NCI-H146 treated with DMSO at 0.1 percent for 48 hours (cell line): Measurements from ENCODE around the gene SPOCD1.
A peak's percentile ranks its signal among the peaks of the same experiment; 100 is the strongest.

Source experiments
- DNase-seq: peaks from one replicate; lab custom pipeline; 2025; ENCODE audit not compliant: unreplicated experiment; lab: John Stamatoyannopoulos, UW

SPOCD1 gene

DNA sequence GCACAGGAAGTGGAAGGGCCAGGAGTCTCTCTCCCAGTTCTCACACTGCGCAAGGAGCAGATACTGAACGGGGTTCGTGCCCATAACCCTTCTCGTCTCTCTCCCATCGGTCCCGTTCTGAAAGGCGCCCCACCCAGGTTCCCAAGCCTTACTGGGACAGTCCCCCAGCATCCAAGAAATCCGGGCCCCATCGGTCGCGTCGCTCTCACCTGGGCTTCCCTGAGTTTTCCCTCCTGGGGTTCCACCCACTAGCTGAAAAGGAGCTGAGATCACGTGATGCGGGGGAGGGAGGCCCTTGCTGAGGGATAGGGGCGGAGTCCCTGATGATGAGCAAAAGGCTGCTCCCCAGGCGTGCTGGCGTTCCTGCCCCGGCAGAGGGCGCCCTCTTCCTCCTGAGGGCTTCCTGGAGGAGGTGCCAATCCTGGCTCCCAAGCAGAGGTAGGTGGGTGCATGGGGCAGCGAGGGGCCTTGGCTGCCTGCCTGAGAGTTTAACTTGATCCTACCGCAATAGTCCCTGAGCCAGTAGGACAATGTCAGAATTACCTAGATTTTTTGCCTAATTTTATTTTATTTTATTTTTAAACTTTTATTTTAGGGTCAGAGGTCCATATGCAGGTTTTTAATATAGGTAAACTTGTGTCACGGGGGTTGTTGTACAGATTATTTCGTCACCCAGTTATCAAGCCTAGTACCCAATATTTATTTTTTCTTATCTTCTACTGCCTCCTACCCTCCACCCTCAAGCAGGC is at the start of gene SPOCD1:
SPOCD1 (minus strand) TSS at position 271 of the 749 bp plus-strand sequence. CDS start 689 bp downstream, outside the sequence.
- peak; percentile 8 for DNase-seq

DNA sequence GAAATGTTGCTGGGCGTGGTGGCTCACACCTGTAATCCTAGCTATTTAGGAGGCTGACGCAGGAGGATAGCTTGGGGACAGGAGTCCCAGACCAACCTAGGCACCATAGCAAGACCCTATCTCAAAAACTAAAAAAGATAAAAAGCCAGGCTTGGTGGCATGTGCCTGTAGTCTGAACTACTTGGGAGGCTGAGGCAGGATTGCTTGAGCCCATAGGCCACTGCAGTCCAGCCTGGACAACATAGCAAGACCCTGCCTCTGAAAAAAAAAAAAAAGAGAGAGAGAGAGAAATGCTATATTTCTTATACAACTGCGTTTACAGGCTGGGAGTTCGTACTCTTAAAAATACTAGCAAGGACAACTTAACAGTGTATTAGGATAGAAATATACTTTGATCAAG is 46.2 kb upstream of the SPOCD1 start:
- no peak for DNase-seq

DNA sequence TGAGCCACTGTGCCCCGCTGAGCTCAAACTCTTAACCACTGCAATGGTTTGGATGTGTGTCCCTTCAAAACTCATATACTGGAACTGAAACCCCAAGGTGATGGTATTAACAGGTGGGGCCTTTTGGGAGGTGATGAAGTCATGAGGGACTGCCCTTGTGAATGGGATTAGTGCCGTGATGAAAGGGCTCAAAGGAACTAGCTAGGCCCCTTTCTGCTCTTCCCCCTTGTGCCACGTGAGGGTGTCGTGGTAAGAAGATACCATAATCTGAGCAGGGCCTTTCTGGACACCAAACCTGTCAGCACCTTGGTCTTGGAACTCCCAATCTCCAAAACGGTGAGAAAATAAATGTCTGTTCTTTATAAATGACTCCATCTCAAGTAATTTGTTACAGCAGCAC is 45.5 kb upstream of the SPOCD1 start:
- no peak for DNase-seq

DNA sequence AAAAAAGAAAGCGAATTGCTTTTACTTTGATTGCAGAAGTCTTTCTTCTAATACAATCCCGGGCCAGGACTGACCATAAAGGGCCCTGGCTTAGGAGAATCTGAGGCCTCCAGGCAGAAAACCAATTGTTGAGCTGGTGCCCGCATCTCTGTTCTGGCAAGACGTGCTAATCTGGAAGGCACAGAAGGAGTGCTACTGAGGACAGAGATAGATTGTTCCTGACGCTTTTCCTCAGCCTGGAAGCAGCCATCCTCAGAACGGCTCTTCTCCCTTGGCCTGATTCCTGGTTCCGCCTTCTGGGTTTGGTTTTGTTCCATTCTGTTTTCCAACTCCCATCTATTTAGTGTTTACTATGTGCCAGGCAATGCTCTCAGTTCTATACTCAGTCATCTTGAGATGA is 44.8 kb upstream of the SPOCD1 start:
- no peak for DNase-seq

DNA sequence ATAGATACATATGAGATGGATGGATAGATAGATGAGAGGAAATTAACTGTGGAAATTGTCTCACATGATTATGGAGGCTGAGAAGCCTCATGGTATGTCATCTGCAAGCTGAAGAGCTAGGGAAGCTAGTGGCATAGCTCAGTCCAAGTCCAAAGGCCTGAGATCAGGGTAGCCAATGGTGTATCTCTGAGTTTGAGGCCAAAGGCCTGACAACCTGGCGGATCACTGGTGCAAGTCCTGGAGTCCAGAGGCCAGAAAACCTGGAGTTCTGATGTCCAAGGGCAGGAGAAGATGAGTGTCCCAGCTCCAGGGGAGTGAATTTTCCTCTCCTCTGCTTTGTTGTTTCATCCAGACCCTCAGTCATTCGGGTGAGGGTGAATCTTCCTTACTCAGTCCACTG is 43.9 kb upstream of the SPOCD1 start:
- no peak for DNase-seq

DNA sequence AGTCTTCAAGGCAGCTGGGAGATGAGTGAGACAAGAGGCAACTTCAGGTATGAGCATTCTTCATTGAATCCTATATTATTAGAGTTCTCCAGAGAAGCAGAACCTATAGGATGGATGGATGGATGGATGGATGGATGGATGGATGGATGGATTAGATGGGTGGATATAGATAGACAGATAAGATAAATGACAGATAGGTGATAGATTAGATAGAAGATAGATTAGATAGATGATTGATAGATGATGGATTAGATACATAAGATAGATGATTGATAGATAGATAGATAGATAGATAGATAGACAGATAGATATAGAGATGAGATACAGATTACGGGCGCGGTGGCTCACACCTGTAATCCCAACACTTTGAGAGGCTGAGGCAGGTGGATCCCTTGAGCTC is 43.2 kb upstream of the SPOCD1 start:
- DNase-seq, result no peak

DNA sequence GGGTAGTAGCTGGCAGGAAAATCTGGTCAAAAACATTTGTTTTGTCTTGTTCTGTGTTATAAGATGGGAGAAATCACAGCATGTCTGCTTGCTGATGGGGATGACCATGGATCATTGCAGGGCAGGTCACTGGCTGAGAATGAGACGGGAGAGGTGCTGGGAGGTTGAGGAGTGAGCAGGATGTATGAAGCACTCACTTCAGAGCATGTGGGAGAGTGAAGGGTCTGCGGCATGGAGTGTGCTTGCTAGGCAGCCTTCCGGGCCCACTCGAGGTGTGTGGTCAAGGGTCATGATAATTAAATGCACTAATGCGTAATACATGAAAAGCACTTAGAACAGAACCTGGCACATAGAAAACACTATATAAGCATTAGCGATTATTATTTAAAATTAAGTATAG is 42.0 kb upstream of the SPOCD1 start:
- no peak for DNase-seq

DNA sequence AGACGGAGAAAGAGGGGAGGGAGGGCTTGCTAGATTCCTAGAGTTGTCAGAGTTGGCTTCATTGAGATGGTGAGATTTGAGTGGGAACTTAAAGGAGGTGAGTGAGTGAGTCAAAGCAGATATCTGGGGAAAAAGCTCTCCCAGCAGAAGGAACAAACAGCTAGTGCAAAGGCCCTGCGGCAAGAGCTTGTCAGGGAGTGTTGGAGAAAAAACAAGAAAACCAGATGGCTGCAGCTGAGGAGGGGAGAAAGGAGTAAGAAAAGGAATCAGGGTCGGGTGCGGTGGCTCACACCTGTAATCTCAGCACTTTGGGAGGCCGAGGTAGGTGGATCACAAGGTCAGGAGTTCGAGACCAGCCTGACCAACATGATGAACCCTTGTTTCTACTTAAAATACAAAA is 40.3 kb upstream of the SPOCD1 start:
- no peak for DNase-seq

DNA sequence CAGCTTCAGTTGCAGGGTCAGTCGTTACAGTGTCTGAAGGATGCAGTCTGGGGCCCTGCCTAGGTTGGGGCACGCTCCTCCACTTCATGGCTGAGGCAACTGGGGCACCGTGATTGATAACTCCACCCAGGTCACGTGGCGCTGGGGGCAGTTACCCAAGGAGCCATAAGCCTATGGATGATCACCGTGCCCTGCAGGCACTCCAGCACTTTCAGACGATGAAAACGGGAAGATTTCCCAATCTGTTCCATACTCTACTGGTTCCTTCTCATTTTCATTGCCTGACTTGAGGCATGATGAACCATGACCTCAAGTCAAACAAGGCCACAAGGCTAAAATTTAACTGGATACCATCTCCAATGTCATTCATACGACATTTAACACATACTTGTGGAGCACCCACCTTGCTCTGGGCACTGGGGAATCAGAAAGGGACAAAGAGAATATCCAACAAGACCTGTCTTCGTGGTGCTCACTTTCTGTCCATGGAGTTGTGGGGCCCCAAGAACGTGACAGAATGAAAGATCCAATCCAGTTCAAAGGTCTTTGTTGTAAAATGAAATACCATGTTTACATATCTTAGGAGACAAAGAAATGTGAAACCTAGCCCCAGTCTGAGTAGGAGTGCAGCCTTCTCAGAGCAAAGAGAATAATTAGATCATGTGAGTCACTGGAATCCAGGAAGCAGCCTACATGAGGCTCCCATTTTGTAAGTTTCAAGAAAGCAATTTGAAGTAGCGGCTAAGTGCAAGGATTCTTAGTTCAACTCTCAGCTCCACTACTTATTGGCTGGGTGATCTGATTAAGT is 39.4 kb upstream of the SPOCD1 start:
- no peak for DNase-seq

DNA sequence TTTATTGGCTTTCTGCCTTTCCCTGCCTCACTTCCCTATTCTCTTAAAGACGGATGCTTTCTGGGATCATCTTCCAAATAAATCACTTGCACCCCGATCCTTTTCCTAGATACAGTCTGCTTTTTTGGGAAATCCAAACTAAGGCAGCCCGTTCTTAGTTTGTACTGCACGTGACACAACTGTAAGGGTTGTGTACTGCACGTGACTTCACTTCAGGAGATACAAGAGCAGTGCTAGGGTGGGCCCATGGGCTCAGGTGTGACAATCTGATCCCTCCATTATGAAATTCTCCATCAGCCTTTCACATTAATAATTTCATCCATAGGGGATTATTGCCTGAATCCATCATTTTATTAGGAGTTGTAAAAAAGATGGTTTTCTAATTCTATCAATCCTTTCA is 33.8 kb upstream of the SPOCD1 start:
- DNase-seq, result no peak

DNA sequence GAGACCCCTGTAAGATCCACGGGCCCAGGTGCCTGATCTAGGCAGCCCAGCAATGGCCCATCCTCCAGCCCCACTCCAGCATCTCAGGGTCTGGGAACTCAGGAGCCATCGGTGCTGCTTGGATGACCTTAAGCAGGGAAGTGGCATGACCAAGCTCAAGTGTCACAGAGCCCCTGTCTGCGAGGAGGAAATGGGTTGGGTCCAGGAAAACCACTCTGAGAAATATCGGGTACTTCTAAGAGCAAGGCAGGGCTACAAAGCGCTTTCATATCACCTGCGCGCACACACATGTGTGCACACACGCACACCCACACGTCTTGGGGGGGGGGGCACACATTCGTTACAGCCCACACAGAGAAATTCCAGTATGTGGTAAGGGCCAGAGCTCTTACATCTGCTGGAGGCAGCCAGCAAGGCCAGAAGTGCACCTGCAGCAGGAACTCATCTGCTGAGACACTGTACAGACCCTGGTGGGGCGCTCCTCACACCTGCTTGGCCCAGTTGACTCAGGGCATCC is 32.6 kb upstream of the SPOCD1 start:
- no peak for DNase-seq

DNA sequence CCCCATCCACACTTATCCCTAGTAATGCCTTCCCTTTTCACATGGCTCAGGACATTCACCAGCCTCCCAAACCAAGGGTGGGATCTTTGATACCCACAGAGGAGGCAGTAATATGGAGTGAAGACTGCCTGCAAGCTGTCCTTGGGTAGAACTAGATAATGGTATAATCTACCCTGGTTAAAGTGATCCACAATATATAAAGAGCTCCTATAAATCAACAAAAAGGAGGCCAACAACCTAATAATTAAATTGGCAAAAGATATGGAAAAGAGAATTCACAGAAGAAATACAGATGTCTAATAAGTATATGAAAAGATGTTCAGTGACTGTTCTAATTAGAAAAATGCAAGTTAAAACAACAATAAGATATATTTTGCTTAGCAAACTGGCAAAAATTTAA is 30.7 kb upstream of the SPOCD1 start:
- no peak for DNase-seq

DNA sequence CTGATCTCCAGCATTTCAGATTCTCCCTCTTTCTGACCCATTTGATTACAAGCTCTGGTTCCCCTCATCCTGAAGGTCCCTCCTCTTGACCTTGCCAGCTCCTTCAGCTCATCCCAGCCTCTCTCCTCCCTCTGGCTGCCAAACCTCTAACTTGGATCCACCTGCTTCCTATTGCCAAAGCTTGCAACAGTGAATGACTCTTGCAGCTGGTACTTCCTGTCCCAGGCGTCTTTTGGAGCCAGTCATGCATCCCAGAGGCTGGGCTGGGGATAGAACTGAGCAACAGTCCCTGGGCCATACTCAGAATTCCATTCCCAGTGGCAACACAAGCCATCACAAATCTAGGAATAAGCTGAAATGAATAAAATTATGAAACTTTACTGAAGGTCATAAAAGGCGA is 27.7 kb upstream of the SPOCD1 start:
- DNase-seq, result no peak

DNA sequence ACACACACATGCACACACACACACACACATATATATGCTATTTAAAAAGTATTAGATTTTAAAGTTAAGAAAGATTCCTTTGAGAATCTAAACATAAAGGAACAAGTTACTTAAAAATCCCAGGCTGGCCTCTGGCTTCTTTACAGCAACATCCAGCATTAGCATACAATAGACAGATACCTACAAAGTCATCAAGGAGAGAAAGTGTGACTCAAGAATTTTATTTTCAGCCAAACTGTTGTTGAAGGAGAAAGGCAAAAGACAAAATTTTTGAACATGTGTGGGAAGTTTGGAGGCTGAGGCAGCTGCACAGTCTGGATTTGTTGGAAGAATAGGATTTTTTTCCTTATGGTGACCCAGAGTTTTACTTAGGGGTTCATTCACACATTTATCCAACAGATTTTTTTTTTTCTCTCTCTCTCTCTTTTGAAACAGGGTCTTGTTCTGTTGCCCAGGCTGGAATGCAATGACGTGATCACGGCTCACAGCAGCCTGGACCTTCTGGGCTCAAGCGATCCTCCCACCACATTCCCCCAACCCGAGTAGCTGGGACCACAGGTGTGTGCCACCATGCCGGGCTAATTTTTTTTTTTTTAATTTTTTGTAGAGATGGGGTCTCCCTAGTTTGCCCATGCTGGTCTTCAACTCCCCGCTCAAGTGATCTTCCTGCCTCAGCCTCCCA is 24.0 kb upstream of the SPOCD1 start:
- no peak for DNase-seq

DNA sequence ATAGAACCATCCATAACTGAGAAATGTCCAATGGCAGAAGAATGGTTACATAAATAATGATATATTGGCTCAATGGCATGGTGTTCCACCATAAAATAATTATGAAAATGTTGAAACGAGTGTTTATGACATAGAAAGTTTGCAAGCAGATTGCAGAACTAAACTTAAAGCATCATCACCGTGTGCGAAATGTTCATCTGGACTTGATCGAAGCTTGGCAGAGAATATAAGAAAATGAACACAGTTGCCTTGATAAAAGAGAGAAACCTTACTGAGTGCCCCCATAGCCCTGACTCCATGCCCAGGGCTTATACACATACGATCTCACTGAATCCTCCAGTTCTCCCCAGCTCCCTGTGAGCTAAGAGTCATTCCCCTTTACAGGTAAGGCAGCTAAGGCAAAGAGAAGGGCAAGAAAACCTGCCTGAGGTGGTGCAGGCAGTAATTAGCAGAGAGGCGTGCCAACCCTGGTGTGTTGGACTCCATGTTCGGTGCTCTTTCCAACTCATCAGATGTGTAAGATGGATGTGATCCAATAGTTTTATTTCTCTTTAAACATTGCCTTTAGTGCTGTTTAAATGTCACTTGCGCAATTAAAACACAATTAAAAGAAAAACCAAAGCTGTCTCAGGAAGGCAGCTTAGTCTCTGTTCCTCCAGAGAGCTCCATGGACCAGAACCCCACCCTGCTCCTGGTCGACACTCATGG is 21.8 kb upstream of the SPOCD1 start:
- no peak for DNase-seq

DNA sequence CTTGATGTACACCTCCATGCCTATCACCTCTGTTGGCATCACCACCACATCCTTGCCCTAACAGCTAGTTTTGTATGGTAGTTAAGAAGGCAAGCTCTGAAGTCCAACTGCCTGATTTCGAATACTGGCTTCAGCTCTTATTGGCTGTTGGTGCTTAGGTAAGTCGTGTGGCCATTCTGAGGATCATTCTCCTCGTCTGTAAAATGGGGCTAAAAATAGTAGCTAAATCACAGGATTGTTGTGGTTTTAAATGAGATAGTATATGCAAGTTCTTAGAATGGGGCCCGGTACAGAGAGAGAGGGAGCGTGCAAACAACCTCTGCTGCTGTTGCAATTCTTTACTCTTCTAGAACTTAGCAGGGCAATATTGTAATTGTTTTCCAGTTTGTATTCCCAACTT is 20.8 kb upstream of the SPOCD1 start:
- no peak for DNase-seq

DNA sequence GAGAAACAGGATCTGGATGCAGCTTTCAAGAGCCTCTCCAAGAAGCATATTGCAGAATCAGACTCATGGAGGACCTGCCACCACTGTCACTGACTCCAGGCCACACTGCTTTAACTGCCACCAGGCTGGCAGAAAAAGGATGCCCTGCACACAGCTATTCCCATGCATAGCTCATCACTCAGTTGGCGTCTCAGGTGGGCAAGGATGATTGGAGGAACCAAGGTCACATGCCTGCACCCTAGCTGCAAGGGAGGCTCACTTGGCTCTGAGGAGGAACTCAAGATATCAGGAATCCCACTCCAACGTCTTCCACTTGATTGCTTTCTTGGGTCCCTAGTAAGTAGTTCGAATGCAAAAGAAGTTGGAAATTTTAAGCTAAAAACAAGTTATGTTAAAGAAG is 19.6 kb upstream of the SPOCD1 start:
- DNase-seq, result no peak

DNA sequence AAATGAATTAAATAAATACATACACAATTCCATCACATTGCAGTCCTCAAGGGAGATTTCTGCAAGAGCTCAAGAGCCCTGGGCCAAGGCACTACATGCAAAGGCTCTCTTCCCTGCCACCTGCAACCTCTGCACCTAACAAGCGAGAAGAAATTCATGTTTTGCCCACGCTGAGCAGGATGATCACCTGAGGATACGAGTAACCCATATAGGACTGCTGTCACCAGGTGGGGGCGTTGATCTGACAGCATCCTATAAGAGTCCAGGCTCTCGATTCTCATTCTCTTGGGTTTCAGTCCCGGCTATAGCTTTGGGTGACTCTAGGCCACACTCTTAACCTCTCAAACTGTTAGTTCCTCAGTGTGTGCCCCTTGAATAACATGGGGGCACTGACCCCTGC is 18.7 kb upstream of the SPOCD1 start:
- no peak for DNase-seq

DNA sequence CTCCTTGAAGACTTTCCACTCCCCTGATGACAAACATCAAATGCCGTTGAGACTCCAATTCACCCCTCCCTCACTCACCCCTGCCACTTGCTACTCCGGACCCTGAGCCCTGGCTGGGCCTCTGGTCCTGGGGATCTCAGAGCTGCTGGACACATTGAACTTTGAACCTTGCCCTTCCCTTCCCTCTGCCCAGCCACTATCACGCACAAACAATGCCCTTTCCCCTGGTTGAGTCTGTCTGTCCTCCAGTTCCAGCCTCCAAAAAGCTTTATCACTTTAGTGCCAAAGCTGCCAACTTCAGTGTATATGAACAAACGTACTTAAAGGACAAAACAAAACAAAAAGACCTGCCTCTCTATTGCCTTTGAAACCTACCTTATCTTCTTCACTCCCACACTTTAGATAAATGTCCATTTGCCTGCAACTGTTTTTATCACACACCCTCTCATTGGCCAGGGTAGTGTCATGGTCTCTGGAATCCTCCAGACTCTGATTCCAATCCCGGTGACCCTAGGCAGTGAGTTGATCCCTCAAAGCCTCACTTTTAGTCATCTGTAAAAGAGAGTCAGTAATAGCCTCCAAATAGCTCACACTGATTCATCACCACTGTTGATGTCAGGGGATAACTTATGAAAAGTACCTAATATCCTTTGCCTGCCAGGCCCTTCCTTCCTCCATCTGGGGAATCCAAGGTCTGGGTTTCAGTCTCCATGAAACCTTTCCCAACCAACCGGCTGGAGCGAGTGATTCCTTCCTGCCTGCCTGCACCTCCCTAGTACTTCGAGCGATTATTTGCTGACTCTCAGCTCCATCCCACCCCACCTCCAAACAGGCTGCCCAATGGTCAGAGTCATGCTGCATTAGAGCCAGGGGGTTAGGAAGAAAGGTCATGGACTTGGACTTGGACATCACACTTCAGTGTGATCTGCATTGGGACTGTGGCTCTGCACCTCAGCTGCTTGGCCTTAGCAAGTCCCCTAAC is 15.9 kb upstream of the SPOCD1 start:
- no peak for DNase-seq

DNA sequence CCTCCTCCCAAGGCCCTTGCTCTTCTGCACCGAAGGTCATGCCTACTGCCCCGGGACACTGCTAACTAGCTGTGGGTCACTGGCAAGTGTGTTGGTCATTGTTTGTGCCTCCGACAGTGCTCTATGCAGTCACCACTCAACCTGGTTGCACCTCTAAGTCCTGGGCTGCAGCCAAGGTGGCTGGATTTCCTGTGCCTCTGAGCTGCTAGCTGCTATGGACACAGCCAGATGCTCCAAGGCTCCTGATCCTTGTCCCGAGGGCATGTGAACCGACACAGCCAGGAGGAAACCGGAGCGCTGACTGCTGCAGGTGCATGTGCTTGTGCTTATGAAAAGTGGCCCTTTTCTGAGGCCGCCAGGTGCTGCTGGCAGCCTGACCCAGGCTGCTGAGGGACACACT is 14.7 kb upstream of the SPOCD1 start:
- peak; percentile 46 for DNase-seq
